ENCODE data around the gene GRM7.

DNA sequence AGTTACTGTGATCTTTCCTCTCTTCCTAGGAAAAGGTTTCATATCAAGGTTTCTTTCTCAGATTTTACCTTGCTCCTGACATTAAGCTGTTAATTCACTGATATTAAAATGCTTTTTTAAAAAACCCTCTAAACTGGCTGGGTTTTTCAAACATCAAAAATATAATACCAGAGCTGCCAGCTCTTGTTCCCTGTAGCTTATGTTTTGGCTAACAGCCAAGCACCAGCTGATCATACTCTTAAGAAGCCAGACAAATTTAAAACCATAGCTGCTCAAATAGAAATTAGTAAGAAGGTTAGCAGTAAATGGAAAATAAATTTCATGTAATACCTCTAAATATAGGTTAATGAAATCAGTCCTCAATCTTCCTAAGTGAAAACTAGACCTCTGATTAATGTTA lies 657.5 kb downstream of the GRM7 start:
- no peak for TF ChIP-seq EZH2phosphoT487 (IDR thresholded peaks at IDR 0.05; ENCODE audit: borderline replicate concordance, low read length)
- no peak for TF ChIP-seq CTCF (conservative IDR thresholded peaks at IDR 0.05; ENCODE audit: low read depth, low read length)
- TF ChIP-seq EZH2 (IDR thresholded peaks at IDR 0.05; ENCODE audit: low read length, unreplicated experiment): no peak

Measured in PC-3 (cell line).